ENCODE results near the gene MLH3. TPM values are rescaled to one million over a fixed set of nuclear protein-coding genes. Genes with fewer than 3 reads are reported as not detected.

Gene MLH3
- polyA plus RNA-seq, 1 donor (not counting 4 experiments of a cell fraction or from before 2014, with no cell fraction given): 13.0 TPM

- H3K27ac ChIP-seq (ENCODE audit: control insufficient read depth, insufficient read depth, low read length): no peak overlapping the region
- H3K9ac ChIP-seq (ENCODE audit: control insufficient read depth, extremely low read depth, insufficient read depth, low read length): no peak overlapping the region
- no peaks in the 10 kb centered on the region for H3K9me3 ChIP-seq (ENCODE audit: control insufficient read depth, low read depth, low read length)
- peaks cover 26 to 32% of the 10 kb centered on the region in 2 experiments for H3K36me3 ChIP-seq (ENCODE audit: control insufficient read depth in 2 of 2, extremely low read depth in 1 of 2, insufficient read depth in 2 of 2, low read length in 2 of 2)
- FAIRE-seq (no peak), DNase-seq (ENCODE audit: low read depth, low spot score) (no peak)
- dilution Hi-C loops (cut with MboI; ENCODE audit: extremely low pct_ligation_motif_present, low sequenced_read_pairs): no loop called here
- no peak for TF ChIP-seq EZH2 (IDR thresholded peaks at IDR 0.05; ENCODE audit: low read length)
- TF ChIP-seq, protein P1, sequence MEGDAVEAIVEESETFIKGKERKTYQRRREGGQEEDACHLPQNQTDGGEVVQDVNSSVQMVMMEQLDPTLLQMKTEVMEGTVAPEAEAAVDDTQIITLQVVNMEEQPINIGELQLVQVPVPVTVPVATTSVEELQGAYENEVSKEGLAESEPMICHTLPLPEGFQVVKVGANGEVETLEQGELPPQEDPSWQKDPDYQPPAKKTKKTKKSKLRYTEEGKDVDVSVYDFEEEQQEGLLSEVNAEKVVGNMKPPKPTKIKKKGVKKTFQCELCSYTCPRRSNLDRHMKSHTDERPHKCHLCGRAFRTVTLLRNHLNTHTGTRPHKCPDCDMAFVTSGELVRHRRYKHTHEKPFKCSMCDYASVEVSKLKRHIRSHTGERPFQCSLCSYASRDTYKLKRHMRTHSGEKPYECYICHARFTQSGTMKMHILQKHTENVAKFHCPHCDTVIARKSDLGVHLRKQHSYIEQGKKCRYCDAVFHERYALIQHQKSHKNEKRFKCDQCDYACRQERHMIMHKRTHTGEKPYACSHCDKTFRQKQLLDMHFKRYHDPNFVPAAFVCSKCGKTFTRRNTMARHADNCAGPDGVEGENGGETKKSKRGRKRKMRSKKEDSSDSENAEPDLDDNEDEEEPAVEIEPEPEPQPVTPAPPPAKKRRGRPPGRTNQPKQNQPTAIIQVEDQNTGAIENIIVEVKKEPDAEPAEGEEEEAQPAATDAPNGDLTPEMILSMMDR (optimal IDR thresholded peaks at IDR 0.05 in 1 of 3, IDR thresholded peaks at IDR 0.05 in 1 of 3, conservative IDR thresholded peaks at IDR 0.05 in 1 of 3; ENCODE audit: extremely low read depth in 1 of 3, insufficient read depth in 2 of 3, low read length in 3 of 3): no peak
- H4K20me1 ChIP-seq (ENCODE audit: control insufficient read depth, extremely low read depth, insufficient read depth, low read length): no peaks in the 10 kb centered on the region
- H3K27me3 ChIP-seq (ENCODE audit: control insufficient read depth, extremely low read depth, insufficient read depth, low read length): no peaks in the 10 kb centered on the region
- H2AFZ ChIP-seq (ENCODE audit: control insufficient read depth, low read length): no peak overlapping the region
- no peak overlapping the region for H3K4me2 ChIP-seq (ENCODE audit: control insufficient read depth, extremely low read depth, insufficient read depth, low read depth, low read length)
- H3K4me3 ChIP-seq (ENCODE audit: control insufficient read depth in 2 of 3, extremely low read depth in 1 of 3, insufficient read depth in 2 of 3, low read depth in 1 of 3, low read length in 3 of 3): no peak overlapping the region
- peaks cover 2% of the 10 kb centered on the region for H3K4me1 ChIP-seq (ENCODE audit: control insufficient read depth, extremely low read depth, insufficient read depth, low read length)
- H3K79me2 ChIP-seq (ENCODE audit: control insufficient read depth, insufficient read depth, low read length): no peaks in the 10 kb centered on the region
- no peaks in the 10 kb centered on the region for H3K9me1 ChIP-seq (ENCODE audit: control insufficient read depth, extremely low read depth, insufficient read depth, low read length)
Observed at GRCh38 chr14:75015496-75015895, 35.8 kb downstream of the MLH3 start.

DNA sequence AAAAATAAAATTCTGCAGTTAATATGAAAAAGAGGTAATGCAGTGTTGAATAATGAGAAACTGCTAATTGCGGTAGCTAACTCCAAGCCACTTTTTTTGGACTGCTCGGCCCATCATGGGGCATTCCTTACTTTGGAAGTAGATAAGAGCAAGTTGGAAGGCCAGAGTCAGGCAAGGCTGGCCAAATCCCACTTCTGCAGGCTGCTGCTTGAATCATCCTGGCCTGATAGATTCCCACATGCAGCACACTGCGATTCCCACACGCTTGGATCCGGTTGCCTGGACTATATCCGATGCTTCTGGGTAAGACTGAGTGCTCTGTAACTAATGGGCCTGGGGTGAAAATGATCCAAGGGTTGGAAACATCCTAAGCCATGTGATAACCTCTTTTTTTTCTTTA, 38.0 kb downstream of the MLH3 start:
- Histone ChIP-seq H3K27ac (ENCODE audit: control insufficient read depth, insufficient read depth, low read length) (no peak overlapping the region), H3K4me2 (ENCODE audit: control insufficient read depth, extremely low read depth, insufficient read depth, low read depth, low read length) (no peak overlapping the region), H3K4me3 (ENCODE audit: control insufficient read depth in 2 of 3, extremely low read depth in 1 of 3, insufficient read depth in 2 of 3, low read depth in 1 of 3, low read length in 3 of 3) (no peak overlapping the region), H3K79me2 (ENCODE audit: control insufficient read depth, insufficient read depth, low read length) (no peaks in the 10 kb centered on the region), H3K9me1 (ENCODE audit: control insufficient read depth, extremely low read depth, insufficient read depth, low read length) (no peaks in the 10 kb centered on the region), H3K9ac (ENCODE audit: control insufficient read depth, extremely low read depth, insufficient read depth, low read length) (no peak overlapping the region), H3K4me1 (ENCODE audit: control insufficient read depth, extremely low read depth, insufficient read depth, low read length) (peaks cover 2% of the 10 kb centered on the region), H3K27me3 (ENCODE audit: control insufficient read depth, extremely low read depth, insufficient read depth, low read length) (no peaks in the 10 kb centered on the region), H3K36me3 (ENCODE audit: control insufficient read depth in 2 of 2, extremely low read depth in 1 of 2, insufficient read depth in 2 of 2, low read length in 2 of 2) (peaks cover 29 to 33% of the 10 kb centered on the region in 2 experiments), H3K9me3 (ENCODE audit: control insufficient read depth, low read depth, low read length) (no peaks in the 10 kb centered on the region), H2AFZ (ENCODE audit: control insufficient read depth, low read length) (no peak overlapping the region), H4K20me1 (ENCODE audit: control insufficient read depth, extremely low read depth, insufficient read depth, low read length) (no peaks in the 10 kb centered on the region)
- dilution Hi-C loops (cut with MboI; ENCODE audit: extremely low pct_ligation_motif_present, low sequenced_read_pairs): no loop called here
- DNase-seq (ENCODE audit: low read depth, low spot score) (no peak), FAIRE-seq (no peak)
- TF ChIP-seq, protein P1 (optimal IDR thresholded peaks at IDR 0.05 in 1 of 3, IDR thresholded peaks at IDR 0.05 in 1 of 3, conservative IDR thresholded peaks at IDR 0.05 in 1 of 3; ENCODE audit: extremely low read depth in 1 of 3, insufficient read depth in 2 of 3, low read length in 3 of 3): no peak
- no peak for TF ChIP-seq EZH2 (IDR thresholded peaks at IDR 0.05; ENCODE audit: low read length)

Measured in keratinocyte (primary cell).